HG03060 (cell line): Measurements from ENCODE around the gene FAM110A.

Source experiments
- ATAC-seq: cut with Tn5 transposase; IDR thresholded peaks from one replicate; pipeline ENCODE4 v1.9.1; 2021; ENCODE audit warnings: low read depth, moderate number of reproducible peaks; ENCODE audit not compliant: unreplicated experiment

FAM110A gene

GRCh38 chr20:870758-871157 is 37.2 kb downstream of the FAM110A start:
- ATAC-seq, result no peak

- ATAC-seq, result no peak
Measured at GRCh38 chr20:871436-871835, 37.9 kb downstream of the FAM110A start.

- ATAC-seq, result no peak
Measured at GRCh38 chr20:871948-872347, 38.4 kb downstream of the FAM110A start.

GRCh38 chr20:872855-873520 is 39.5 kb downstream of the FAM110A start:
- ATAC-seq, result no peak

GRCh38 chr20:873875-874607 is 40.5 kb downstream of the FAM110A start:
- ATAC-seq, result no peak

- no peak for ATAC-seq
Measured at GRCh38 chr20:875115-875514, 41.6 kb downstream of the FAM110A start.

GRCh38 chr20:877814-878213 is 44.3 kb downstream of the FAM110A start:
- ATAC-seq, result no peak

- no peak for ATAC-seq
Measured at GRCh38 chr20:878511-879307, 45.2 kb downstream of the FAM110A start.

- ATAC-seq, result no peak
Measured at GRCh38 chr20:879626-880025, 46.1 kb downstream of the FAM110A start.

- ATAC-seq, result peak; percentile 49
Measured at GRCh38 chr20:881051-881782, 47.7 kb downstream of the FAM110A start.

GRCh38 chr20:881783-882144 is 48.2 kb downstream of the FAM110A start:
- no peak for ATAC-seq

GRCh38 chr20:884983-885952 is 51.8 kb downstream of the FAM110A start:
- ATAC-seq, result no peak

GRCh38 chr20:887137-887536 is 53.6 kb downstream of the FAM110A start:
- no peak for ATAC-seq

- ATAC-seq, result no peak
Measured at GRCh38 chr20:888057-888456, 54.5 kb downstream of the FAM110A start.

GRCh38 chr20:889106-889505 is 55.6 kb downstream of the FAM110A start:
- ATAC-seq, result no peak

GRCh38 chr20:889932-890463 is 56.5 kb downstream of the FAM110A start:
- ATAC-seq, result no peak

GRCh38 chr20:890666-891057 is 57.1 kb downstream of the FAM110A start:
- no peak for ATAC-seq

GRCh38 chr20:891058-891705 is 57.7 kb downstream of the FAM110A start:
- ATAC-seq, result no peak

- no peak for ATAC-seq
Measured at GRCh38 chr20:891706-892080, 58.2 kb downstream of the FAM110A start.
